C4-2B (cell line): ENCODE results near the gene SPTB.

ENCODE experiments used
- CTCF ChIP-seq: fragments of 450-650 bp; conservative IDR thresholded peaks from 2 replicates; pipeline ENCODE4 v1.5.1; 2017; ENCODE audit warnings: mild to moderate bottlenecking
- ZFX ChIP-seq: fragments of 450-650 bp; IDR thresholded peaks from 2 replicates; pipeline ENCODE4 v1.6.1; 2017

- TF ChIP-seq CTCF, result peak; percentile 90
- TF ChIP-seq ZFX, result no peak
Measured at GRCh38 chr14:64760146-64760755, 119.5 kb downstream of the SPTB start.
